DND-41 (cell line): ENCODE results near the gene SUCLG2.

Experiments
- CTCF ChIP-seq: IDR thresholded peaks from 2 replicates; pipeline ENCODE4 v1.5.1; 2012; ENCODE audit warnings: borderline replicate concordance, low read length, moderate library complexity, mild to moderate bottlenecking; ENCODE audit not compliant: poor library complexity, severe bottlenecking; ENCODE audit errors: extremely low read depth
- EZH2 ChIP-seq: IDR thresholded peaks from 3 replicates; pipeline ENCODE4 v1.6.1; 2012; ENCODE audit warnings: borderline replicate concordance, low read depth, mild to moderate bottlenecking, moderate library complexity, low read length, inconsistent platforms; ENCODE audit not compliant: severe bottlenecking

- no peak for TF ChIP-seq CTCF
- TF ChIP-seq EZH2: no peak
Measured at GRCh38 chr3:67595424-67595823, 59.0 kb downstream of the SUCLG2 start.
